Gastroesophageal sphincter (tissue), 4 donors: Measurements from ENCODE around the gene PAK1. TPM values are rescaled to one million over a fixed set of nuclear protein-coding genes. Genes with fewer than 3 reads are reported as not detected.

Experiments used
- ATAC-seq: fragments of 150-250 bp; one replicate; pipeline ENCODE4 v1.9.1; 2016; ENCODE audit warnings: mild to moderate bottlenecking, moderate library complexity
- H3K27ac ChIP-seq, 4 donors: fragments of 200-600 bp; sonication (generic) in 3 of 4; 1 replicate in 3 of 4; 2 replicates in 1 of 4; pipeline ENCODE4 v1.5.1; 2016 to 2019
- H3K27me3 ChIP-seq: fragments of 200-600 bp; sonication (generic); one replicate; pipeline ENCODE4 v1.5.1; 2019
- H3K36me3 ChIP-seq, 2 donors: fragments of 200-600 bp; sonication (generic); one replicate each; pipeline ENCODE4 v1.5.1; 2019; ENCODE audit warnings: control low read depth in 1 of 2
- H3K4me1 ChIP-seq, 3 donors: fragments of 200-600 bp; sonication (generic); 1 replicate in 2 of 3; 2 replicates in 1 of 3; pipeline ENCODE4 v1.5.1; 2016 to 2019; ENCODE audit warnings: control low read depth in 2 of 3
- H3K4me3 ChIP-seq, 2 donors: fragments of 200-600 bp; sonication (generic); one replicate each; pipeline ENCODE4 v1.5.1; 2019; ENCODE audit warnings: mild to moderate bottlenecking in 1 of 2, moderate library complexity in 1 of 2
- H3K9me3 ChIP-seq, 3 donors: fragments of 200-600 bp; sonication (generic); one replicate each; pipeline ENCODE4 v1.5.1; 2017 to 2019; ENCODE audit warnings: control low read depth in 2 of 3
- CTCF ChIP-seq, 4 experiments: fragments of 200-600 bp in 2 of 4; fragments of 450-650 bp in 2 of 4; sonication (generic) in 1 of 4; IDR thresholded peaks; one replicate each; pipeline ENCODE4 v1.5.1; 2017 to 2019; ENCODE audit warnings: antibody characterized with exemption in 4 of 4, mild to moderate bottlenecking in 2 of 4, moderate library complexity in 2 of 4
- EP300 ChIP-seq: sonication (generic); formaldehyde crosslinking; IDR thresholded peaks from one replicate; pipeline ENCODE4 v1.6.1; 2017; ENCODE audit warnings: antibody characterized with exemption, mild to moderate bottlenecking
- POLR2A ChIP-seq, 2 donors: fragments of 450-650 bp; IDR thresholded peaks; one replicate each; pipeline ENCODE4 v1.6.1; 2017; ENCODE audit warnings: antibody characterized with exemption in 2 of 2, mild to moderate bottlenecking in 2 of 2, moderate library complexity in 1 of 2
- POLR2AphosphoS5 ChIP-seq: sonication (generic); formaldehyde crosslinking; IDR thresholded peaks from one replicate; pipeline ENCODE4 v1.6.1; 2017; ENCODE audit warnings: antibody characterized with exemption
- WGBS, 2 donors: methylation state at CpG; one replicate each; pipeline ENCODE4 v1.1.5; 2018; ENCODE audit warnings: low coverage in 1 of 2; 5-methylcytosine and 5-hydroxymethylcytosine counted together
- total RNA-seq, 4 donors: library from RNA; depleted of rRNA; stranded (reverse); fragments of >200 nt; gene quantifications; one replicate each; pipeline ENCODE4 v1.1.0, GENCODE V29; 2016

PAK1 gene
- total RNA-seq, 4 donors from 2014 or later = 29.8 to 48.1 (median 40.2) TPM

- no peaks in the 10 kb centered on the region for H3K4me1 ChIP-seq
- no peaks in the 10 kb centered on the region for H3K27me3 ChIP-seq
- TF ChIP-seq POLR2AphosphoS5 = no peak
- TF ChIP-seq POLR2A (IDR thresholded peaks at IDR 0.05) = no peak
- TF ChIP-seq EP300 = no peak
- no peak for TF ChIP-seq CTCF (IDR thresholded peaks at IDR 0.05)
- no peak overlapping the region for H3K27ac ChIP-seq
- H3K36me3 ChIP-seq = no peaks in the 10 kb centered on the region
- no peak overlapping the region for H3K4me3 ChIP-seq
- 89 to 100% methylated on average over 2 of the region's 2 CpGs for WGBS, 2 donors
- H3K9me3 ChIP-seq = no peaks in the 10 kb centered on the region
- no peak for ATAC-seq
Measured at GRCh38 chr11:77448269-77448668, 25.6 kb downstream of the PAK1 start.

- Histone ChIP-seq H3K4me1 (no peaks in the 10 kb centered on the region), H3K4me3 (no peak overlapping the region), H3K27ac (no peak overlapping the region), H3K36me3 (no peaks in the 10 kb centered on the region), H3K27me3 (no peaks in the 10 kb centered on the region), H3K9me3 (no peaks in the 10 kb centered on the region)
- TF ChIP-seq EP300 = no peak
- no peak for TF ChIP-seq POLR2AphosphoS5
- TF ChIP-seq POLR2A (IDR thresholded peaks at IDR 0.05) = no peak
- no peak for TF ChIP-seq CTCF (IDR thresholded peaks at IDR 0.05)
- 97 to 100% methylated on average over 2 to 8 of the region's 8 CpGs for WGBS, 2 donors
- ATAC-seq = no peak
Measured at GRCh38 chr11:77446911-77447629, 26.8 kb downstream of the PAK1 start.

DNA sequence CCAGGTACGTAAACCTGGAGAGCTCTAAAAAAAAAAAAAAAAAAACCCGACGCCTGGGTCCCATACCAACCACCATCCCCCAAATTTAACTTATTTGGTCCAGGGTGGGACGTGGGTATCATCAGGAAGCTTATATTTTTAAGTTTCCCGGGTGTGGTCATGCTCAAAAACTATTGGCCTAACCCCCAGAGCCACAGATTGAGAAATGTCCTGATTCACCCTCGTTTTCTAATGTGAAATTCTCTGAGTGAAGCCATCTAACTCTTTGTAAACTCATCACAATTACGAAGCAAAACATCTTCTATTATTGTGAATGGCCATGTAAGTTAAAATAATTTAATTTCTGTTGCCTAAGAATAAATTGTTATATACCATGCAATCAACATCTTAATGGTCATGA, 29.6 kb downstream of the PAK1 start:
- Histone ChIP-seq H3K4me1 (no peaks in the 10 kb centered on the region), H3K27ac (no peak overlapping the region), H3K36me3 (no peaks in the 10 kb centered on the region), H3K9me3 (no peaks in the 10 kb centered on the region), H3K4me3 (no peak overlapping the region), H3K27me3 (no peaks in the 10 kb centered on the region)
- ATAC-seq = no peak
- TF ChIP-seq CTCF (IDR thresholded peaks at IDR 0.05) = no peak
- no peak for TF ChIP-seq EP300
- no peak for TF ChIP-seq POLR2A (IDR thresholded peaks at IDR 0.05)
- no peak for TF ChIP-seq POLR2AphosphoS5
- WGBS, 2 donors = 81 to 88% methylated on average over 6 to 7 of the region's 7 CpGs

DNA sequence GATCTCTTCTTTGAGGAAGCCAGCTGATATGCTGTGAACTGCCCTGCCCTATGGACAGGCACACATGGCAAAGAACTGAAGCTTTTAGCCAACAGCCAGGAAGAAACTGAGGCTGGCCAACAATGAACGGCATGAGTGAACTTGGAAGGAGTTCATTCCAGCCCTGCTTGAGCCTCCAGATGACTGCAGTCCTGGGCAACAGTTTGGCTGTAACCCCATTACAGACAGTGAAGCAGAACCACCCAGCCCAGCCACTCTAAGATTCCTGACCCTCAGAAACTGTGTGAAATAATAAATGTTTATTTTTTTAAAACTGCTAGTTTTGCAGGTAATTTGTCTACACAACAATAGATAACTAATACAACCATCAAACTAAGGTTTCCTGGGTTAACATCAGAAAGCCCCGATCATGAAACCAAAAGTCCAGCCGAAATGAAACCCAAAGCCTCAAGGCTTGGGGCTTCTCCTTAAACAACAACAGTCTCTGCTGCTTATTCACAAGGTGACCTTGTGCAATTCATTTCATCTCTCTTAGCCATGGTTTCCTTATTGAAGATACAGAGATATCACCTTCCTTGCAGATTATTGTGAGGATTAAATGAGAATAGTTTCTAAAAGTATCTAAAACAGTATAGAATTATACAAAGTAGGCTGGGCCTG, 31.4 kb downstream of the PAK1 start:
- no peaks in the 10 kb centered on the region for H3K36me3 ChIP-seq
- WGBS, 2 donors = 64 to 82% methylated on average over 3 of the region's 3 CpGs
- H3K4me3 ChIP-seq = no peak overlapping the region
- no peaks in the 10 kb centered on the region for H3K9me3 ChIP-seq
- no peaks in the 10 kb centered on the region for H3K27me3 ChIP-seq
- TF ChIP-seq POLR2AphosphoS5 = no peak
- no peak for TF ChIP-seq CTCF (IDR thresholded peaks at IDR 0.05)
- TF ChIP-seq EP300 = no peak
- TF ChIP-seq POLR2A (IDR thresholded peaks at IDR 0.05) = no peak
- H3K4me1 ChIP-seq = no peaks in the 10 kb centered on the region
- ATAC-seq = no peak
- no peak overlapping the region for H3K27ac ChIP-seq

- no peaks in the 10 kb centered on the region for H3K9me3 ChIP-seq
- ATAC-seq = no peak
- no peaks in the 10 kb centered on the region for H3K27me3 ChIP-seq
- H3K36me3 ChIP-seq = no peaks in the 10 kb centered on the region
- H3K4me1 ChIP-seq = peaks cover 0 to 2% (median 0%) of the 10 kb centered on the region in 3 donors
- 83% methylated on average over 1 of the region's 1 CpG; no CpG with 5 or more reads in 1 of the 2 donors for WGBS, 2 donors
- H3K27ac ChIP-seq = no peak overlapping the region
- TF ChIP-seq POLR2A (IDR thresholded peaks at IDR 0.05) (no peak), EP300 (no peak), POLR2AphosphoS5 (no peak)
- H3K4me3 ChIP-seq = no peak overlapping the region
Measured at GRCh38 chr11:77441426-77441825, 32.5 kb downstream of the PAK1 start.
